ENCODE measurements around the gene STARD13.

GRCh38 chr13:33154911-33155310 lies 130.6 kb downstream of the STARD13 start:
- TF ChIP-seq CTCF (IDR thresholded peaks at IDR 0.05; ENCODE audit: low read length) (no peak), EZH2 (optimal IDR thresholded peaks at IDR 0.05; ENCODE audit: low read depth, low read length) (no peak)

Data from MM.1S (cell line).